IPS-20b (cell line): Measurements from ENCODE around the gene SAG.
"Not testable (repeated sequence)": the region's sequence is repeated elsewhere in the genome, so short reads cannot be mapped to it uniquely, and the experiment has no call there.

ENCODE experiments used
- H3K27ac ChIP-seq: one replicate; pipeline ENCODE4 v1.5.1; 2013; ENCODE audit warnings: low read length
- H3K27me3 ChIP-seq: 2 replicates; pipeline ENCODE4 v1.6.1; 2013; ENCODE audit warnings: mild to moderate bottlenecking, low read length, inconsistent platforms; ENCODE audit not compliant: insufficient read depth
- H3K36me3 ChIP-seq: 2 replicates; pipeline ENCODE4 v1.6.1; 2013; ENCODE audit warnings: low read depth, mild to moderate bottlenecking, inconsistent platforms, low read length, moderate library complexity; ENCODE audit not compliant: insufficient read depth
- H3K4me1 ChIP-seq: 2 replicates; pipeline ENCODE4 v1.6.1; 2013; ENCODE audit warnings: mild to moderate bottlenecking, control low read depth, inconsistent platforms, low read length, moderate library complexity; ENCODE audit not compliant: insufficient read depth
- H3K4me3 ChIP-seq: 2 replicates; pipeline ENCODE4 v1.5.1; 2013; ENCODE audit warnings: mild to moderate bottlenecking, low read length, inconsistent platforms
- H3K9ac ChIP-seq: 2 replicates; pipeline ENCODE4 v1.6.1; 2013; ENCODE audit warnings: low read depth, mild to moderate bottlenecking, inconsistent platforms, low read length, moderate library complexity
- H3K9me3 ChIP-seq: 2 replicates; pipeline ENCODE4 v1.6.1; 2013; ENCODE audit warnings: mild to moderate bottlenecking, low read depth, low read length, inconsistent platforms; ENCODE audit not compliant: insufficient read depth

SAG gene

DNA sequence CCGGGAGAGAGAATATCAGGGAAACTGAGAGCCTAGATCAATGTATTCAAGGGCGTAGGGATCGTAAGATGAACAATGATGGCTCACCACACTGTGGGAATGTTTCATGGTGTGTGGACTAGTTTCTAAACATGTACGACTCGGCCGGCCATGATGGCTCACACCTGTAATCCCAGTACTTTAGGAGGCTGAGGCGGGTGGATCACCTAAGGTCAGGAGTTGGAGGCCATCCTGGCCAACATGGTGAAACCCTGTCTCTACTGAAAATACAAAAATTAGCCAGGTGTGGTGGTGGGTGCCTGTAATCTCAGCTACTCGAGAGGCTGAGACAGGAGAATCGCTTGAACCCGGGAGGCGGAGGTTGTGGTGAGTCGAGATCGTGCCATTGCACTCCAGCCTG is 28.5 kb downstream of the SAG start:
- H3K27me3 ChIP-seq, result peaks cover 64% of the 10 kb centered on the region
- H3K36me3 ChIP-seq, H3K9me3 ChIP-seq, H3K4me3 ChIP-seq, H3K4me1 ChIP-seq, H3K9ac ChIP-seq, H3K27ac ChIP-seq: not testable (repeated sequence)

DNA sequence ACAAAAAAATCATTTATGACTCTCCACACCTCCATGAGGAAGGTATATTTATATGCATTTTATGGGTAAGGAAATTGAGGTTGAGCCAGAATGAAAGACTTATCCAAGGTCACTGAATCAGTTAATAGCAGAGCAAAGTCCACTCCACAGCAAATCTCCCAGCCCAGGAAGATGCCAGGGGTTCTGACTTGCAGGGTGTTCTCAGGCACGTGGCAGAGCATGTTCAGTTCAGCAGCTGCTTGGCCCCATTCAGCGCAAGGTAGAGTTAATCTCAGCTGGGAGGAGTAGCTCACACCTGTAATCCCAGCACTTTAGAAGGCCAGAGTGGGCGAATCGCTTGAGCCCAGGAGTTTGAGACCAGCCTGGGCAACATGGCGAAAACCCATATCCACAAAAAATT is 28.9 kb downstream of the SAG start:
- Histone ChIP-seq H3K4me1 (no peaks in the 10 kb centered on the region), H3K27ac (no peak overlapping the region), H3K4me3 (no peak overlapping the region), H3K36me3 (no peaks in the 10 kb centered on the region), H3K9ac (no peak overlapping the region), H3K27me3 (peaks cover 59% of the 10 kb centered on the region), H3K9me3 (peaks cover 5% of the 10 kb centered on the region)

DNA sequence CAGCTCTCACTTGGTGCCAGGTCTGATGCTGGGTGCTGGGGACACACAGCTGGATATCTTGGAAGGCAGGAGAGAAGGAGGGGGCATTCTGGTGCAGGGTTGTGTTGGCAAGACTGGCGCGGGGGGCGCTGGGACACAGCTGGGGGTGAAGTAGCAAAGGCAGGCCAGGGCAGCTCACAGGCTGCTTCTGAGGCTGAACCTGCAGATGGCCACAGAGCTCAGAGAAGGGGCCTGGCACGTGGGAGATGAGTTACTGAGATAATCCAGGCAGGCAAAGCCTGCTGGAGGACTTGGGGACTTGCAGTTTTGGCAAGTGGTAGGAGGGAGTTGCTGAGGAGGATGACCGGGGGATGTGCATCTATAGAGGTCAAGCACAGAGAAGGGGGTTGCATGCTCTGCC is 30.4 kb downstream of the SAG start:
- Histone ChIP-seq H3K27me3 (peaks cover 47% of the 10 kb centered on the region), H3K9ac (no peak overlapping the region), H3K27ac (no peak overlapping the region), H3K36me3 (no peaks in the 10 kb centered on the region), H3K4me3 (no peak overlapping the region), H3K9me3 (peaks cover 5% of the 10 kb centered on the region), H3K4me1 (no peaks in the 10 kb centered on the region)

DNA sequence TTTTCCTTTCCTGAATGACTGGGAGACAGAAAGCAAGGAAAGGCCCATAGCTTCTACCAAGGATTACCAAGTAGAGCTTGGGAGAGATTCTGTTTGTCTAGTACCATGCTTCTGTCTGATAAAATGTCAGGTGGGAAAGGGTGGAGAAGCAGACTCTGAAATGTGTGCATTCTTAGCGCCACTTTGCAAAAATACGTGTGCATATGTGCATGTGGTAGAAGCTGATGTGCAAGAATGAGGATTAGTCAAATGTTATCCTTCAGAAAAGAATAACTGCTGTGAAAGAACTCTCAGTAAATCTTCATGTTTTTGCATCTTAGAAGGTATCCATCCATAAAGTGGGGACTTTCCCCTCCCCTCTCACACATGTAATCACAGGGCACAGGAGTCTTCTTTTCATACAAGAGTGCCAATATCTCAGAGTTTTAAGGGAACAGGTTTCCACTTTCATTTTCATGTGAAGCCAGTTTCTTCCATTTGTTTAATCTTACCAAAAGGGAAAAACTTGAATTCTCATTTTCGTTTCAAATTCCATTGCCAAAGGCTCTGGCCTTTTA is 31.3 kb downstream of the SAG start:
- no peak overlapping the region for H3K4me3 ChIP-seq

DNA sequence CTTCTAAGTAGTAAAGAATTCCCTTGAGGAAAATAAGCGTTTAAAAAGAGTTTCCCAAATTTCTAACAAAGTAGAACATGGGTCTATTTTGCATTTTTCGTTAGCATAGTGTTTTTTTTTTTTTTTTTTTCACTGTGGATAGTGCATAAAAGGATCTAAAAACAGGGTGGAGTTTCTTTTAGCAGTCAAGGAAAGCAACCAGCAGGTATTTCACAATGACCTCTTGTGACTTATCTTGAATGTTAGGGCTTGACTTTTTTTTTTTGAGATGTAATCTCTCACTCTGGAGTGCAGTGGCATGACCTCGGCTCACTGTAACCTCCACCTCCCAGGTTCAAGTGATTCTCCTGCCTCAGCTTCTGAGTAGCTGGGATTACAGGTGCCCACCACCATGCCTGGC is 31.8 kb downstream of the SAG start:
- no peaks in the 10 kb centered on the region for H3K4me1 ChIP-seq
- peaks cover 5% of the 10 kb centered on the region for H3K9me3 ChIP-seq
- no peaks in the 10 kb centered on the region for H3K36me3 ChIP-seq
- H3K27me3 ChIP-seq, result peaks cover 33% of the 10 kb centered on the region
- H3K4me3 ChIP-seq, result no peak overlapping the region
- no peak overlapping the region for H3K27ac ChIP-seq
- H3K9ac ChIP-seq, result no peak overlapping the region

More for the DNA sequence above, 31.3 kb downstream of the SAG start:
- H3K27me3 ChIP-seq, result peaks cover 38% of the 10 kb centered on the region
- no peaks in the 10 kb centered on the region for H3K4me1 ChIP-seq
- no peak overlapping the region for H3K27ac ChIP-seq
- H3K9me3 ChIP-seq, result peaks cover 5% of the 10 kb centered on the region
- H3K9ac ChIP-seq, result no peak overlapping the region
- no peaks in the 10 kb centered on the region for H3K36me3 ChIP-seq

DNA sequence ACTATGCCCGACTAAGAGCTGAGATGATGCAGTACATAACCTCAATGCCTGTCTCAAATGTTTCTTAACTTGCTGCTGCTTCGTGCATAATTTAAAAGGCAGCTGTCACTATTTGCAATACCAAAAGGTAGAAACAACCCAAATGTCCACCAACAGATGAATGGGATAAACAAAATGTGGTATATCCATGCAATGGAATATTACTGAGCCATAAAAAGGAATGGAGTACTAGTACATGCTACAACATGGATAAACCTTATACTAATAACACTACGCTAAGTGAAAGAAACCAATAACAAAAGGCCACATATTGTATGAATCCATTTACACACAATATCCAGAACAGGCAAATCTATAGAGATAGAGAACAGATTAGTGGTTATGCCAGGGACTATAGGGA is 33.7 kb downstream of the SAG start:
- H3K27ac ChIP-seq, result no peak overlapping the region
- H3K36me3 ChIP-seq, result no peaks in the 10 kb centered on the region
- no peak overlapping the region for H3K9ac ChIP-seq
- H3K27me3 ChIP-seq, result peaks cover 16% of the 10 kb centered on the region
- no peaks in the 10 kb centered on the region for H3K4me1 ChIP-seq
- H3K4me3 ChIP-seq, result no peak overlapping the region
- peaks cover 5% of the 10 kb centered on the region for H3K9me3 ChIP-seq

DNA sequence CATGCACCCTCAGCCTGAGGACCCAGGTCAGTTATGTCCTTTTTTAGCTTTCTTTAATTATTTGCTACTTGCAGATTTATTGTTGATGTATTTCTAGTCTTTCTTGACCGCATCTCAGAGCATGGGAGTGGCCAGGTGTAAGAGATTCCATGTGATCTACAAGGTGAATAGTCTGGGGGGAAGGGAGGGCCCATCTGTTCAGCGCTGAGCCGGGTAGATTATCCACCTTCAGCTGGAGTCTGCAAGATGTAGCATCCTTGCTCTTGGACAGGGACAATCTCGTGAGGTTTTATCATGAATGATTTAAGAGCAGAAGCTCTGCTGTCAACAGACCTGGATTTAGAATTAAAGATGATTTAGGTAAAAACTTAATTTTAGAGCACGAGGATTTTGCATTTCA is 34.7 kb downstream of the SAG start:
- H3K9ac ChIP-seq, result no peak overlapping the region
- H3K27me3 ChIP-seq, result peaks cover 13% of the 10 kb centered on the region
- H3K27ac ChIP-seq, result no peak overlapping the region
- no peaks in the 10 kb centered on the region for H3K36me3 ChIP-seq
- H3K4me3 ChIP-seq, result no peak overlapping the region
- peaks cover 5% of the 10 kb centered on the region for H3K9me3 ChIP-seq
- H3K4me1 ChIP-seq, result no peaks in the 10 kb centered on the region

DNA sequence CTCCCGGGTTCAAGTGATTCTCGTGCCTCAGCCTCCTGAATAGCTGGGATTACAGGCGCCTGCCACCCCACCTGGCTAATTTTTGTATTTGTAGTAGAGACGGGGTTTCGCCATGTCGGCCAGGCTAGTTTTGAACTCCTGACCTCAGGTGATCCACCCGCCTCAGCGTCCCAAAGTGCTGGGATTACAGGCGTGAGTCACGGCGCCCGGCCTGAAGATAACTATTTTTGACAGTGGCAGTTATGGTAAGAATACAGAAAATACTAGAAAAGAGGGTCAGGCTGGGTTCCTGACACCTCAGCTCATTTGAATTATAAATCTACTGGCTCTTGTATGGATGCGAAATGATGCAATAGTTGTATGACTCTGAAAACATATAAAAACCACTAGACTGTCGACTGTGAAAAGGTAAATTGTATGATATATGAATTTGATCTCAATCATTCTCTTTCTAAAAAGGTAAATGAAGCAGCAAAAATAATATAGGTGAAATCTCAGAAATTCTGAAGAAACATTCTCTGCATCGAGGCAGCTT is 35.6 kb downstream of the SAG start:
- Histone ChIP-seq H3K9ac (no peak overlapping the region), H3K36me3 (no peaks in the 10 kb centered on the region), H3K27me3 (peaks cover 7% of the 10 kb centered on the region; the same call in 1 of the 2 replicates), H3K4me1 (no peaks in the 10 kb centered on the region), H3K27ac (no peak overlapping the region), H3K9me3 (peaks cover 5% of the 10 kb centered on the region), H3K4me3 (no peak overlapping the region)

DNA sequence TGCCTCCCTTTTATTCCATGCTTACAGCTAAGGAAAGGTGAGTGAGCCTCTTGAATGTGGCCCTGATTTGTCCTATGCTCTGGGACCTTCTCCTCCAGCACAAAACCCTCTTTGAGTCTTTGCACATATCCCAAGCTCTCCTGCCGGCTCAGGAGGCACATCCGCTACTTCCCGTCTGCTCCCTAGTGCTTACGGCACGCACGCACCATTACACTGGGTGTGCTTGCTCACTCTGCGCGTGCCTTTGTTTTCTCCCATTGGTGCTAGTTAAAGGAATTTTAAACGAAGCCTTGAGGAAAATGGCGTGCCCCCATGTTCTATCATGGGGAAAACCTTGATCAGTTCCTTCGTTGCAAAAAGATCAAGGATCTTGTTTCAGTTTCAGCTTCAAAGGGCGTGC is 38.8 kb downstream of the SAG start:
- H3K4me1 ChIP-seq, result 0 out of 2 replicates have a peak, but pooled peaks cover 3% of the 10 kb centered on the region
- peaks cover 2% of the 10 kb centered on the region for H3K9me3 ChIP-seq
- H3K9ac ChIP-seq, result no peak overlapping the region
- H3K27ac ChIP-seq, result no peak overlapping the region
- no peaks in the 10 kb centered on the region for H3K36me3 ChIP-seq
- peaks cover 4% of the 10 kb centered on the region; the same call in 1 of the 2 replicates for H3K27me3 ChIP-seq
- no peak overlapping the region for H3K4me3 ChIP-seq

DNA sequence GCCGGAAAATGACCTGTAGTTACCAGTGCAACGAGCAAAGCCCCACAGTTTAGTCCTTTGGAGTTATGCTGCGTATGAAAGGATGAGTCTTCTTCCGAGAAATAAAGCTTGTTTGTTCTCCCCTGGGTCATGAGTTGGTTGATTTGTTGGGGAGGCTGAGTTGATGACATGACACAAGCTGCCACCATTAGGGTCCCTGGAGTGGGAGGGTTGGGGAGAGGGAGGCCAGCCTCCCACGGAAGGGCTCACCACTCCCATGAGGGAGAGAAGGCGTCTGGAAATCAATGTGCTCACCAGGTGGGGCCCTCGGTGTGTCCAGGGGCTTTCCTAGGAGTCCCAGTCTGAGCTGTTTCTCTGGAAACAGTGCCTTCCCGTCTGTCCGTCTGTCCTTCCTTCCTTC is 39.3 kb downstream of the SAG start:
- H3K9ac ChIP-seq, result no peak overlapping the region
- H3K9me3 ChIP-seq, result no peaks in the 10 kb centered on the region
- no peaks in the 10 kb centered on the region for H3K36me3 ChIP-seq
- no peak overlapping the region for H3K4me3 ChIP-seq
- H3K4me1 ChIP-seq, result 0 out of 2 replicates have a peak, but pooled peaks cover 3% of the 10 kb centered on the region
- peaks cover 4% of the 10 kb centered on the region; the same call in 1 of the 2 replicates for H3K27me3 ChIP-seq
- H3K27ac ChIP-seq, result no peak overlapping the region

DNA sequence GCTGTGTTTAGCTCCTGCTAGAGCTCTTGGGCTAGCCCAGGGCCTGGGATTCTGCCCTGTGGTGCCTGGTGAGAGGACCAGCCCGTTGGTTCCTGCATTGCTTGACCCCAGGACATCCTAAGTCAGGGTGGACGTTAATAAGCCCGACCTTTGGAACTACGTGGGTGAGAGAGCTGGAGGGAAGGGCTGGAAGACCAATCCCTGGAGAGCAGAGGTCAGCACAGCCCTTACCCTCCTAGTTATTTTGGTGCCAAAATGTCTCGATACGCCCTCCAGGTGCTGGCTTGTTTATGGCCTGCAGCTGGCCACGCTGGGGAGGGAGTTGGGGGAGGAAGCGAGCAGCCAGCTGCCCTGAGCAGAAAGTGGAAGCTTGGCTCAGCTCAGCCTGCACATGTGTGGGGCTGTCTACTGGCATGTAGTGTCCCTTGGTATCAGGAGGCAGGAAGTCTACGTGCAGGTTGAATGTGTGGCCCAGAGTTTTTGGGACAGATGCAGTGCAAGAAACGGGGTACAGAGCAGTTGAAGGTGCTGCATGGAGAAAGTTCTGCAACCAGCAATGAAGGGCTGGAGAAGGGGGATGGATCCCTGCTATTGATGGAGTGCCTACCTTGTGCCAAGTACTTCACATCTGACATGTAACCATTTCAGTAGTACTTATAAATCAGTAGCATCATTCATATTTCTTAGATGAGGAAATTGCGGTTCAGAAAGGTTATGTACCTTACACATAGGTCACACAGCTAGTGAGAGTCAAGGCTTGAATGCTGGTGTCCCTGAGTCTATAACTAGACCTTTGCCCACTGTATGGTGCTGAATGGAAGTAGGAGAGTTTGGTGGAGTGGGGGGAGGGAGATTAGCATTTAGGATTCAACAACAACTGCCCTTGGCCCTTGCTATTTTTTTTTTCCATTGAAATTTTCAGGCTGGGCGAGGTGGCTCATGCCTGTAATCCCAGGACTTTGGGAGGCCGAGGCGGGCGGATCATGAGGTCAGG is 41.7 kb downstream of the SAG start:
- Histone ChIP-seq H3K9ac (no peak overlapping the region), H3K27ac (no peak overlapping the region), H3K4me1 (peaks cover 5% of the 10 kb centered on the region; the same call in 1 of the 2 replicates), H3K4me3 (no peak overlapping the region), H3K27me3 (peaks cover 23% of the 10 kb centered on the region), H3K36me3 (no peaks in the 10 kb centered on the region), H3K9me3 (no peaks in the 10 kb centered on the region)

DNA sequence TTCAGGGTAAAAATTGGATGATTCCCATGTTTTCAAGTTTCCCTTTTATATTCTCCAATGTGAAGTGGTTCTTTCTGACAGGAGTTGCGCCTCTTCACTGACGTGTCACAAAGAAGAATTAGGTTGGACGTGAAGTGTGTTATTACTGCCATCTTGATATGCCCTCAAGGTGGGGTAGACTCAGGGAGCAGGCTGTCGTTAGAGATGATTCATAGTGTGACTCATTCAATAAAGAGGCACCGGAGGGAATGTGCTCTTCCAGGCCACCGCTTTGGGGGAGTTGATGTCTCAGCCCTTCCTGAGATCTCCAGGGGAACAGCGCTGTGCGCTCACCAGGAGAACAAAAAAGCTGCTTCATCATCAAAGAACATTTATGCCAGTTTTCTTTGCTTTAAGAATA is 43.1 kb downstream of the SAG start:
- Histone ChIP-seq H3K9me3 (no peaks in the 10 kb centered on the region), H3K9ac (no peak overlapping the region), H3K4me3 (no peak overlapping the region), H3K27ac (no peak overlapping the region), H3K4me1 (peaks cover 5% of the 10 kb centered on the region; the same call in 1 of the 2 replicates), H3K36me3 (no peaks in the 10 kb centered on the region), H3K27me3 (peaks cover 32% of the 10 kb centered on the region)
